SK-N-SH (cell line): Measurements from ENCODE around the gene ZC3H12C. TPM values are rescaled to one million over a fixed set of nuclear protein-coding genes. Genes with fewer than 3 reads are reported as not detected.

ENCODE experiments used
- CTCF ChIA-PET: fragments of 300-600, 350-600 bp; formaldehyde crosslinking; extraction: SDS; loops from one replicate; lab custom pipeline; 2021; lab: Yijun Ruan, JAX
- POLR2A ChIA-PET: fragments of 350-600 bp; sonication (Branson Sonifier 250); formaldehyde crosslinking; extraction: SDS; loops from one replicate; lab custom pipeline; 2020; ENCODE audit warnings: antibody characterized with exemption, inconsistent platforms; lab: Yijun Ruan, JAX
- DNase-seq: peaks from one replicate; pipeline ENCODE4 v3.0.0; 2012
- H2AFZ ChIP-seq: fragments of 200-600 bp; sonication (generic); 2 replicates; pipeline ENCODE4 v1.8.1; 2016; ENCODE audit warnings: antibody characterized with exemption, mild to moderate bottlenecking, low read depth
- H3F3A ChIP-seq: fragments of 200-600 bp; sonication (generic); replicated peaks from 2 replicates; pipeline ENCODE3; 2016; ENCODE audit warnings: antibody characterized with exemption, mild to moderate bottlenecking; ENCODE audit not compliant: insufficient read depth
- H3K27ac ChIP-seq, 2 experiments: fragments of 200-500 bp in 1 of 2; fragments of 200-600 bp in 1 of 2; sonication (Bioruptor generic) in 1 of 2; sonication (generic), shearing (Covaris generic) in 1 of 2; 2 replicates each; pipeline versions ENCODE4 v1.5.1 to v1.6.1; 2014 to 2016; ENCODE audit warnings: low read depth in 2 of 2, inconsistent platforms in 1 of 2, low read length in 1 of 2, mild to moderate bottlenecking in 1 of 2, mixed read lengths in 1 of 2
- H3K27me3 ChIP-seq: fragments of 200-600 bp; sonication (generic), shearing (Covaris generic); 2 replicates; pipeline ENCODE4 v1.6.1; 2016; ENCODE audit warnings: mixed run types; ENCODE audit not compliant: insufficient read depth
- H3K36me3 ChIP-seq, 2 experiments: fragments of 200-500 bp in 1 of 2; fragments of 200-600 bp in 1 of 2; sonication (Bioruptor generic) in 1 of 2; sonication (generic) in 1 of 2; replicated peaks in 1 of 2; 2 replicates each; pipeline versions ENCODE3 to v1.5.1; 2014 to 2016; ENCODE audit warnings: low read length in 1 of 2, mild to moderate bottlenecking in 1 of 2; ENCODE audit not compliant: insufficient read depth in 2 of 2, control insufficient read depth in 1 of 2
- H3K4me1 ChIP-seq, 2 experiments: fragments of 200-500 bp in 1 of 2; fragments of 200-600 bp in 1 of 2; sonication (Bioruptor generic) in 1 of 2; sonication (generic), shearing (Covaris generic) in 1 of 2; 2 replicates each; pipeline versions ENCODE4 v1.5.1 to v1.6.1; 2014 to 2016; ENCODE audit warnings: low read depth in 1 of 2, low read length in 1 of 2, mixed run types in 1 of 2; ENCODE audit not compliant: insufficient read depth in 2 of 2, control insufficient read depth in 1 of 2
- H3K4me2 ChIP-seq: fragments of 200-600 bp; sonication (generic), shearing (Covaris generic); 2 replicates; pipeline ENCODE4 v1.6.1; 2017; ENCODE audit warnings: mixed run types
- H3K4me3 ChIP-seq, 2 experiments: fragments of 200-500 bp in 1 of 2; fragments of 200-600 bp in 1 of 2; sonication (Bioruptor generic) in 1 of 2; sonication (generic), shearing (Covaris generic) in 1 of 2; 2 replicates each; pipeline versions ENCODE4 v1.5.1 to v1.8.1; 2014 to 2016; ENCODE audit warnings: low read depth in 2 of 2, inconsistent platforms in 1 of 2, low read length in 1 of 2, mild to moderate bottlenecking in 1 of 2, mixed read lengths in 1 of 2, moderate library complexity in 1 of 2
- H3K79me2 ChIP-seq: fragments of 200-600 bp; sonication (generic); 2 replicates; pipeline ENCODE4 v1.8.1; 2017; ENCODE audit warnings: mild to moderate bottlenecking; ENCODE audit not compliant: insufficient read depth
- H3K9ac ChIP-seq: fragments of 200-600 bp; sonication (generic); 2 replicates; pipeline ENCODE4 v1.6.1; 2017; ENCODE audit warnings: mixed run types
- H3K9me2 ChIP-seq: fragments of 200-600 bp; sonication (generic); 2 replicates; pipeline ENCODE4 v1.6.1; 2017; ENCODE audit warnings: mixed run types
- H3K9me3 ChIP-seq: fragments of 200-600 bp; sonication (generic); 2 replicates; pipeline ENCODE4 v1.6.1; 2017; ENCODE audit warnings: mixed run types, mild to moderate bottlenecking, moderate library complexity
- H4K20me1 ChIP-seq: fragments of 200-600 bp; sonication (generic); 2 replicates; pipeline ENCODE4 v1.6.1; 2017; ENCODE audit warnings: mild to moderate bottlenecking, mixed run types; ENCODE audit not compliant: insufficient read depth
- CHD2 ChIP-seq: fragments of 150-350 bp; IDR thresholded peaks from 2 replicates; pipeline ENCODE4 v1.6.1; 2018; ENCODE audit warnings: low read length; ENCODE audit not compliant: partially characterized antibody
- ELF1 ChIP-seq: IDR thresholded peaks from 2 replicates; pipeline ENCODE4 v1.4.0; 2012
- EP300 ChIP-seq, 2 experiments: IDR thresholded peaks; 2 replicates each; pipeline versions ENCODE4 v1.4.0 to v1.6.1; 2012; ENCODE audit warnings: borderline replicate concordance in 1 of 2, low read depth in 1 of 2, low read length in 1 of 2
- EZH2phosphoT487 ChIP-seq: fragments of 200-600 bp; sonication (generic); IDR thresholded peaks from 2 replicates; pipeline ENCODE4 v1.6.1; 2017; ENCODE audit warnings: low read depth, mixed run types, mild to moderate bottlenecking, antibody characterized with exemption, moderate library complexity, borderline replicate concordance
- FOSL2 ChIP-seq: IDR thresholded peaks from 2 replicates; pipeline ENCODE4 v1.4.0; 2012; ENCODE audit warnings: low read depth, mild to moderate bottlenecking, moderate library complexity, borderline replicate concordance
- FOXJ3 ChIP-seq: sonication (generic); formaldehyde crosslinking; IDR thresholded peaks from 2 replicates; pipeline ENCODE4 v1.5.1; 2020; ENCODE audit warnings: mild to moderate bottlenecking, missing genetic modification reagents
- GABPA ChIP-seq: IDR thresholded peaks from 2 replicates; pipeline ENCODE4 v1.4.0; 2012; ENCODE audit warnings: low read depth, mild to moderate bottlenecking
- IRF3 ChIP-seq: fragments of 150-350 bp; IDR thresholded peaks from 2 replicates; pipeline ENCODE4 v1.6.1; 2016; ENCODE audit warnings: mild to moderate bottlenecking, low read depth, low read length
- MAX ChIP-seq: IDR thresholded peaks from 2 replicates; pipeline ENCODE4 v1.4.0; 2012; ENCODE audit warnings: low read depth
- MEF2A ChIP-seq: IDR thresholded peaks from 2 replicates; pipeline ENCODE4 v1.4.0; 2012; ENCODE audit warnings: low read depth, borderline replicate concordance
- MXI1 ChIP-seq: IDR thresholded peaks from 2 replicates; pipeline ENCODE4 v1.6.1; 2012; ENCODE audit warnings: mild to moderate bottlenecking, low read depth, low read length, improper control_type of control experiment
- PBX3 ChIP-seq: IDR thresholded peaks from 2 replicates; pipeline ENCODE4; 2012
- POLR2AphosphoS5 ChIP-seq: IDR thresholded peaks from 2 replicates; pipeline ENCODE4 v1.6.1; 2012; ENCODE audit warnings: low read depth, low read length
- RCOR1 ChIP-seq: fragments of 150-350 bp; IDR thresholded peaks from 2 replicates; pipeline ENCODE4 v1.6.1; 2017; ENCODE audit warnings: antibody characterized with exemption, low read length
- REST ChIP-seq: IDR thresholded peaks from 2 replicates; pipeline ENCODE4 v1.6.1; 2012; ENCODE audit warnings: mild to moderate bottlenecking, low read depth, low read length, moderate library complexity
- SIN3A ChIP-seq: IDR thresholded peaks from 2 replicates; pipeline ENCODE4 v1.6.1; 2012; ENCODE audit warnings: low read depth, mild to moderate bottlenecking, low read length, moderate library complexity, borderline replicate concordance
- SMC3 ChIP-seq: IDR thresholded peaks from 2 replicates; pipeline ENCODE4 v1.6.1; 2012; ENCODE audit warnings: low read depth, low read length, improper control_type of control experiment
- TCF12 ChIP-seq: IDR thresholded peaks from 2 replicates; pipeline ENCODE4 v1.4.0; 2012
- TEAD4 ChIP-seq: IDR thresholded peaks from 2 replicates; pipeline ENCODE4 v1.4.0; 2012; ENCODE audit warnings: mild to moderate bottlenecking, borderline replicate concordance; ENCODE audit not compliant: insufficient read depth
- ZBTB33 ChIP-seq: IDR thresholded peaks from 2 replicates; pipeline ENCODE4 v1.4.0; 2012; ENCODE audit warnings: low read depth, borderline replicate concordance
- WGBS: methylation state at CpG from one replicate; pipeline ENCODE4 v1.1.6; 2017; ENCODE audit warnings: low lambda C conversion rate; 5-methylcytosine and 5-hydroxymethylcytosine counted together
- polyA plus RNA-seq, 3 experiments: library from polyadenylated mRNA; depleted of rRNA; stranded (reverse); fragments of >200 nt; gene quantifications; 2 replicates each; pipeline ENCODE4 v1.2.3, GENCODE V29; 2012

Gene ZC3H12C
- polyA plus RNA-seq, 1 of the 3 experiments (the other 2 are of a cell fraction) = 2.8 TPM

GRCh38 chr11:110124605-110125004 is 31.4 kb downstream of the ZC3H12C start:
- H3K4me1 ChIP-seq = peaks cover 9 to 40% of the 10 kb centered on the region in 2 experiments; a peak in 3 of 4 replicates
- H3K9me2 ChIP-seq = no peaks in the 10 kb centered on the region
- H3K9me3 ChIP-seq = no peaks in the 10 kb centered on the region; the same call in 1 of the 2 replicates
- ChIA-PET CTCF (no interaction called here), POLR2A (interaction anchor here (0.6 kb wide), 1 partner anchor 30 kb away, joined by 5 read pairs; no protein-coding TSS in a partner anchor)
- H3K27ac ChIP-seq = no peak overlapping the region
- H3K4me2 ChIP-seq = no peak overlapping the region
- DNase-seq = no peak
- no peak for TF ChIP-seq RCOR1
- TF ChIP-seq FOXJ3 (CRISPR knock-in tag) = no peak
- TF ChIP-seq PBX3 = no peak
- TF ChIP-seq GABPA = no peak
- no peak for TF ChIP-seq MXI1
- TF ChIP-seq SIN3A = no peak
- no peak for TF ChIP-seq SMC3
- no peak for TF ChIP-seq EP300 (IDR thresholded peaks at IDR 0.05; ENCODE audit: borderline replicate concordance in 1 of 2, low read depth in 1 of 2, low read length in 1 of 2)
- TF ChIP-seq TCF12 = no peak
- TF ChIP-seq REST = no peak
- no peak for TF ChIP-seq TEAD4
- 63% methylated on average over 2 of the region's 2 CpGs for WGBS
- no peak overlapping the region for H3K9ac ChIP-seq
- H4K20me1 ChIP-seq = peaks cover 6% of the 10 kb centered on the region; the same call in 1 of the 2 replicates
- no peak overlapping the region for H2AFZ ChIP-seq
- H3K79me2 ChIP-seq = peaks cover 28% of the 10 kb centered on the region
- H3K36me3 ChIP-seq = no peaks in the 10 kb centered on the region
- H3K4me3 ChIP-seq = no peak overlapping the region
- no peaks in the 10 kb centered on the region for H3K27me3 ChIP-seq
- peaks cover 8% of the 10 kb centered on the region for H3F3A ChIP-seq

GRCh38 chr11:110125632-110126031 is 32.4 kb downstream of the ZC3H12C start:
- Histone ChIP-seq H2AFZ (no peak overlapping the region), H3K27me3 (no peaks in the 10 kb centered on the region), H3K9ac (no peak overlapping the region), H3K4me3 (no peak overlapping the region), H3K27ac (no peak overlapping the region), H3F3A (peaks cover 8% of the 10 kb centered on the region), H4K20me1 (peaks cover 5% of the 10 kb centered on the region; the same call in 1 of the 2 replicates), H3K4me2 (no peak overlapping the region), H3K9me3 (no peaks in the 10 kb centered on the region; the same call in 1 of the 2 replicates), H3K9me2 (no peaks in the 10 kb centered on the region), H3K36me3 (no peaks in the 10 kb centered on the region), H3K79me2 (peaks cover 30% of the 10 kb centered on the region), H3K4me1 (peaks cover 14 to 49% of the 10 kb centered on the region in 2 experiments; a peak in 3 of 4 replicates)
- no peak for DNase-seq
- 93% methylated on average over 4 of the region's 4 CpGs for WGBS
- CTCF ChIA-PET = no interaction called here
- POLR2A ChIA-PET = no interaction called here
- TF ChIP-seq FOSL2 = no peak
- TF ChIP-seq CHD2 = no peak
- TF ChIP-seq ZBTB33 = no peak
- no peak for TF ChIP-seq IRF3
- TF ChIP-seq GABPA = no peak
- no peak for TF ChIP-seq EZH2phosphoT487
- TF ChIP-seq POLR2AphosphoS5 = no peak
- TF ChIP-seq EP300 (IDR thresholded peaks at IDR 0.05; ENCODE audit: borderline replicate concordance in 1 of 2, low read depth in 1 of 2, low read length in 1 of 2) = no peak
- TF ChIP-seq MAX = no peak
- no peak for TF ChIP-seq MEF2A
- no peak for TF ChIP-seq RCOR1
- TF ChIP-seq TEAD4 = no peak
- TF ChIP-seq ELF1 = no peak
- no peak for TF ChIP-seq TCF12
